Measurements from ENCODE around the gene HCFC1R1. TPM values are rescaled to one million over a fixed set of nuclear protein-coding genes. Genes with fewer than 3 reads are reported as not detected.

HCFC1R1 gene
- total and polyA plus RNA-seq, 2 donors from 2014 or later, result 61.3 to 332 TPM

DNA sequence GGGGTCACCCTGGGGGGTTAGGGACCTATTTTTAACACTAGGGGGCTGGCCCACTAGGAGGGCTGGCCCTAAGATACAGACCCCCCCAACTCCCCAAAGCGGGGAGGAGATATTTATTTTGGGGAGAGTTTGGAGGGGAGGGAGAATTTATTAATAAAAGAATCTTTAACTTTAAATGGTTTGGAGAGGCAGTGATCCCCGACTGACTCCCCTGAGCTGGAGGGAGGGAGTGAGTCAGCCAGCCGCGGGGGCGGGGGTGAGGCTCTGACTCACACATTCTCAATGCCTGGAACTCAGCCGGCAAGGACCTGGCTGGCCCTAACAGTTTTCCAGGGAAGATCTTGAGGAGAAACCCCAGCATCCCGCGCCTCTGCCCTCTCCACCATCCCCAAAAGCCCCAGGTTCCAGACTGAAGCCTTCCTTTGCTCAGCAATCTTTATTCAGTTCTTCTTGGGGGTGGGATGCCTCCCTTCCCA is 1.5 kb downstream of the HCFC1R1 start:
- DNase-seq, result peak; percentile 88 to 97 (median 91)
- H3K9ac ChIP-seq (ENCODE audit: low read length in 3 of 3), result peak overlapping the region in 2 of 3 donors; percentile 50 to 89

DNA sequence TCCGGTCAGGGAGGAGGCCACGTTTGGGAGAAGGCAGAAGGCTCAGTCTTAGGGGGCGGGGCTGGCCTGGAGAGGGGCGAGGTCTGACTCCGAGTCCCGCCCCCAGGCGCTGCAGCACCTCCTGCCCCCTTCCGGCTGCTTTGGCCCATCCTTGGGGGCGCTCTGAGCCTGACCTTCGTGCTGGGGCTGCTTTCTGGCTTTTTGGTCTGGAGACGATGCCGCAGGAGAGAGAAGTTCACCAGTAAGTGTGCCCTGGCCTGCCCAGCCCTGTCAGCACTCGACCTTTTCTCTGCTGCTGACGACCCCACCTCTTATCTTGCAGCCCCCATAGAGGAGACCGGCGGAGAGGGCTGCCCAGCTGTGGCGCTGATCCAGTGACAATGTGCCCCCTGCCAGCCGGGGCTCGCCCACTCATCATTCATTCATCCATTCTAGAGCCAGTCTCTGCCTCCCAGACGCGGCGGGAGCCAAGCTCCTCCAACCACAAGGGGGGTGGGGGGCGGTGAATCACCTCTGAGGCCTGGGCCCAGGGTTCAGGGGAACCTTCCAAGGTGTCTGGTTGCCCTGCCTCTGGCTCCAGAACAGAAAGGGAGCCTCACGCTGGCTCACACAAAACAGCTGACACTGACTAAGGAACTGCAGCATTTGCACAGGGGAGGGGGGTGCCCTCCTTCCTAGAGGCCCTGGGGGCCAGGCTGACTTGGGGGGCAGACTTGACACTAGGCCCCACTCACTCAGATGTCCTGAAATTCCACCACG is 2.1 kb downstream of the HCFC1R1 start:
- H3K4me1 ChIP-seq (ENCODE audit: control insufficient read depth in 2 of 3, insufficient read depth in 2 of 3, low read depth in 1 of 3, low read length in 3 of 3), result peaks cover 0 to 23% (median 19%) of the 10 kb centered on the region in 3 donors
- FAIRE-seq, result no peak
- peak overlapping the region in 2 of 3 donors; percentile 50 to 89 for H3K9ac ChIP-seq (ENCODE audit: low read length in 3 of 3)
- peak; percentile 22 for TF ChIP-seq CTCF (IDR thresholded peaks at IDR 0.05; ENCODE audit: borderline replicate concordance, extremely low read depth, insufficient read depth)
- intact Hi-C loops (cut with DNase I), result no loop called here
- no peaks in the 10 kb centered on the region for H3K9me3 ChIP-seq (ENCODE audit: control insufficient read depth in 2 of 3, insufficient read depth in 1 of 3, low read length in 3 of 3)
- H3K27ac ChIP-seq (ENCODE audit: low read depth in 2 of 2, low read length in 2 of 2), result peak overlapping the region; percentile 94 to 98
- peaks cover 2 to 5% (median 3%) of the 10 kb centered on the region in 3 donors for H3K36me3 ChIP-seq (ENCODE audit: control insufficient read depth in 2 of 3, insufficient read depth in 3 of 3, low read length in 3 of 3)
- H3K27me3 ChIP-seq (ENCODE audit: control insufficient read depth, insufficient read depth, low read length), result peaks cover 4% of the 10 kb centered on the region
- peak overlapping the region in 2 of 3 donors; percentile 44 to 90 for H3K4me3 ChIP-seq (ENCODE audit: low read length in 3 of 3)
- peak; percentile 78 to 94 (median 85) for DNase-seq

More for the DNA sequence above, 1.5 kb downstream of the HCFC1R1 start:
- Histone ChIP-seq H3K27me3 (ENCODE audit: control insufficient read depth, insufficient read depth, low read length) (peaks cover 4% of the 10 kb centered on the region), H3K36me3 (ENCODE audit: control insufficient read depth in 2 of 3, insufficient read depth in 3 of 3, low read length in 3 of 3) (peaks cover 2 to 5% (median 3%) of the 10 kb centered on the region in 3 donors), H3K4me3 (ENCODE audit: low read length in 3 of 3) (peak overlapping the region; percentile 17 to 90 (median 67)), H3K4me1 (ENCODE audit: control insufficient read depth in 2 of 3, insufficient read depth in 2 of 3, low read depth in 1 of 3, low read length in 3 of 3) (peaks cover 0 to 23% (median 19%) of the 10 kb centered on the region in 3 donors), H3K27ac (ENCODE audit: low read depth in 2 of 2, low read length in 2 of 2) (peak overlapping the region; percentile 98), H3K9me3 (ENCODE audit: control insufficient read depth in 2 of 3, insufficient read depth in 1 of 3, low read length in 3 of 3) (no peaks in the 10 kb centered on the region)
- peak; percentile 44 for FAIRE-seq
- intact Hi-C loops (cut with DNase I), result no loop called here
- no peak for TF ChIP-seq CTCF (IDR thresholded peaks at IDR 0.05; ENCODE audit: borderline replicate concordance, extremely low read depth, insufficient read depth)

DNA sequence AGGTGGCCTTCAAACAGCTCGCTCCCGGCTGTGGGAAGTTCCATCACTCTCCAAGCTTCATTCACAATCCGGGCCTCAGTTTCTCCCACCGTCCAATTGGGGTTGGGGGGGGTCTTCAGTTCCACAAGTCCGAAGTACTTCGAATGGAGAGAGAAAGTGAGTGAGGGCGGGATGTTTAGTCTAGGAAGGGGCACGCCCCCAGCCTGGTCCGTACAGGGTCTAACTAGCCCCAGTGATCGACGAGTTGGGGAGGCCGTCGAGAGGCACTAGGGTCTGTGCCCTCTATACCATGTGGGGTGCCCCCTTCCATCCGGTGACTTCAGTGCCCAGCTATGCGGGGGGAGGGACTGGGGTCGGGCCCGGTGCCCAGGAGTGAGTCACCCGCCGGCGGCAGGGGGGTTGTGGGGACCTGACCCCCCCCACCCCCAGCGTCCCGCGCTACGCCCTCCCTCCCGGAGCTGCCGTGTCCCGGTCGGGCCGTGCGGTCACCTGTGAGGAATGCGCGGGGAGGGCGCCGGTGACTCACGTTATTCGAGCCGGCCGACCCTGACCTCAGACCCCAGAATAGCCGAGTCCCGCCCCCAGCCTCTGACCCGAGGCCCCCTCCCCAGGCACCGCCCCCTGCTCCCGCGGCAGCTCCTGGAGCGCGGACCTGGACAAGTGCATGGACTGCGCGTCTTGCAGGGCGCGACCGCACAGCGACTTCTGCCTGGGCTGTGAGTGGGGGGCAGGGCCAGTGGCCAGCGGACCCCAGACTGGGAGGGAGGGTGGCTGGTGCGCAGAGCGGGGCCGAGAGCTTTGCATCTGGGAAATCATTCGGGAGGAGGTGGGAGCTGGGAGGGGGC is 2.9 kb downstream of the HCFC1R1 start:
- no peak for TF ChIP-seq CTCF (IDR thresholded peaks at IDR 0.05; ENCODE audit: borderline replicate concordance, extremely low read depth, insufficient read depth)
- Histone ChIP-seq H3K4me1 (ENCODE audit: control insufficient read depth in 2 of 3, insufficient read depth in 2 of 3, low read depth in 1 of 3, low read length in 3 of 3) (peaks cover 0 to 23% (median 19%) of the 10 kb centered on the region in 3 donors), H3K9me3 (ENCODE audit: control insufficient read depth in 2 of 3, insufficient read depth in 1 of 3, low read length in 3 of 3) (no peaks in the 10 kb centered on the region), H3K27me3 (ENCODE audit: control insufficient read depth, insufficient read depth, low read length) (peaks cover 4% of the 10 kb centered on the region), H3K4me3 (ENCODE audit: low read length in 3 of 3) (peak overlapping the region; percentile 53 to 90 (median 76)), H3K36me3 (ENCODE audit: control insufficient read depth in 2 of 3, insufficient read depth in 3 of 3, low read length in 3 of 3) (no peaks in the 10 kb centered on the region), H3K9ac (ENCODE audit: low read length in 3 of 3) (peak overlapping the region; percentile 27 to 98 (median 92)), H3K27ac (ENCODE audit: low read depth in 2 of 2, low read length in 2 of 2) (peak overlapping the region; percentile 94 to 98)
- intact Hi-C loops (cut with DNase I), result no loop called here
- peak; percentile 83 to 97 (median 89) for DNase-seq
- no peak for FAIRE-seq
